Ascending aorta (tissue), 2 donors: ENCODE measurements around the gene NCAPD3. TPM values are rescaled to one million over a fixed set of nuclear protein-coding genes. Genes with fewer than 3 reads are reported as not detected.

ENCODE experiments used
- DNase-seq, 2 donors: peaks; one replicate each; pipeline ENCODE4 v3.0.0-alpha.2; 2019; ENCODE audit warnings: low spot score in 2 of 2
- H3K27ac ChIP-seq, 2 donors: fragments of 200-600 bp; sonication (generic); one replicate each; pipeline ENCODE4 v1.5.1; 2016 to 2017; ENCODE audit warnings: mild to moderate bottlenecking in 1 of 2
- H3K27me3 ChIP-seq: fragments of 200-600 bp; sonication (generic); one replicate; pipeline ENCODE4 v1.5.1; 2017
- H3K36me3 ChIP-seq, 2 donors: fragments of 200-600 bp; sonication (generic); one replicate each; pipeline ENCODE4 v1.5.1; 2016
- H3K4me1 ChIP-seq, 2 donors: fragments of 200-600 bp; sonication (generic); one replicate each; pipeline ENCODE4 v1.5.1; 2016 to 2017; ENCODE audit warnings: mild to moderate bottlenecking in 1 of 2
- H3K4me3 ChIP-seq, 2 donors: fragments of 200-600 bp; sonication (generic); one replicate each; pipeline ENCODE4 v1.5.1; 2016 to 2017; ENCODE audit warnings: mild to moderate bottlenecking in 1 of 2
- H3K9me3 ChIP-seq, 2 donors: fragments of 200-600 bp; sonication (generic); one replicate each; pipeline ENCODE4 v1.5.1; 2016
- intact Hi-C: fragments of 100-400 bp; cut with DNase I; formaldehyde crosslinking; loops from one replicate; pipeline ENCODE4 v1.15.1; 2023
- total RNA-seq: library from RNA; depleted of rRNA; stranded (reverse); fragments of >200 nt; gene quantifications from one replicate; pipeline ENCODE4 v1.1.0, GENCODE V29; 2016
- TF ChIP-seq, protein P1 (sequence below), 3 experiments: fragments of 200-600 bp in 2 of 3; fragments of 450-650 bp in 1 of 3; sonication (generic) in 2 of 3; IDR thresholded peaks; one replicate each; pipeline ENCODE4 v1.5.1; 2016 to 2019; ENCODE audit warnings: antibody characterized with exemption in 3 of 3, mild to moderate bottlenecking in 1 of 3, moderate library complexity in 1 of 3

Gene NCAPD3
- total RNA-seq, 1 donor from 2014 or later, result 4.8 TPM

DNA sequence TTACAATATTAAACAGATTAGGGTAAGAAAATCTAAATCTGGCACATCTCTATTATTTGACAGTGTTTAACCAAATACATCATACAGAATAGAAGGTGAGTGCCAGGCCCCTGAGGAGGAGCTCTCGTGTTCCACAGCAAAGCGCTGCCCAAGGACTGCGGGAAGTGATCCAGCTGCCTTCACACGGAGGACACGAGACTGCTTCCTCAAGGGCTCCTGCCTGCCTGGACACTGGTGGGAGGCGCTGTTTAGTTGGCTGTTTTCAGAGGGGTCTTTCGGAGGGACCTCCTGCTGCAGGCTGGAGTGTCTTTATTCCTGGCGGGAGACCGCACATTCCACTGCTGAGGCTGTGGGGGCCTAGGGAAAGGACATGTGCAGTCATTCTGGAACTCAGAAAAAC, 71.1 kb downstream of the NCAPD3 start:
- peaks cover 0 to 8% of the 10 kb centered on the region in 2 donors for H3K4me1 ChIP-seq
- intact Hi-C loops, result no loop called here
- H3K27me3 ChIP-seq, result no peaks in the 10 kb centered on the region
- H3K36me3 ChIP-seq, result peaks cover 54 to 61% of the 10 kb centered on the region in 2 donors
- no peak overlapping the region for H3K4me3 ChIP-seq
- DNase-seq, result no peak
- no peaks in the 10 kb centered on the region for H3K9me3 ChIP-seq
- TF ChIP-seq, protein P1, sequence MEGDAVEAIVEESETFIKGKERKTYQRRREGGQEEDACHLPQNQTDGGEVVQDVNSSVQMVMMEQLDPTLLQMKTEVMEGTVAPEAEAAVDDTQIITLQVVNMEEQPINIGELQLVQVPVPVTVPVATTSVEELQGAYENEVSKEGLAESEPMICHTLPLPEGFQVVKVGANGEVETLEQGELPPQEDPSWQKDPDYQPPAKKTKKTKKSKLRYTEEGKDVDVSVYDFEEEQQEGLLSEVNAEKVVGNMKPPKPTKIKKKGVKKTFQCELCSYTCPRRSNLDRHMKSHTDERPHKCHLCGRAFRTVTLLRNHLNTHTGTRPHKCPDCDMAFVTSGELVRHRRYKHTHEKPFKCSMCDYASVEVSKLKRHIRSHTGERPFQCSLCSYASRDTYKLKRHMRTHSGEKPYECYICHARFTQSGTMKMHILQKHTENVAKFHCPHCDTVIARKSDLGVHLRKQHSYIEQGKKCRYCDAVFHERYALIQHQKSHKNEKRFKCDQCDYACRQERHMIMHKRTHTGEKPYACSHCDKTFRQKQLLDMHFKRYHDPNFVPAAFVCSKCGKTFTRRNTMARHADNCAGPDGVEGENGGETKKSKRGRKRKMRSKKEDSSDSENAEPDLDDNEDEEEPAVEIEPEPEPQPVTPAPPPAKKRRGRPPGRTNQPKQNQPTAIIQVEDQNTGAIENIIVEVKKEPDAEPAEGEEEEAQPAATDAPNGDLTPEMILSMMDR (IDR thresholded peaks at IDR 0.05), result no peak
- no peak overlapping the region for H3K27ac ChIP-seq

DNA sequence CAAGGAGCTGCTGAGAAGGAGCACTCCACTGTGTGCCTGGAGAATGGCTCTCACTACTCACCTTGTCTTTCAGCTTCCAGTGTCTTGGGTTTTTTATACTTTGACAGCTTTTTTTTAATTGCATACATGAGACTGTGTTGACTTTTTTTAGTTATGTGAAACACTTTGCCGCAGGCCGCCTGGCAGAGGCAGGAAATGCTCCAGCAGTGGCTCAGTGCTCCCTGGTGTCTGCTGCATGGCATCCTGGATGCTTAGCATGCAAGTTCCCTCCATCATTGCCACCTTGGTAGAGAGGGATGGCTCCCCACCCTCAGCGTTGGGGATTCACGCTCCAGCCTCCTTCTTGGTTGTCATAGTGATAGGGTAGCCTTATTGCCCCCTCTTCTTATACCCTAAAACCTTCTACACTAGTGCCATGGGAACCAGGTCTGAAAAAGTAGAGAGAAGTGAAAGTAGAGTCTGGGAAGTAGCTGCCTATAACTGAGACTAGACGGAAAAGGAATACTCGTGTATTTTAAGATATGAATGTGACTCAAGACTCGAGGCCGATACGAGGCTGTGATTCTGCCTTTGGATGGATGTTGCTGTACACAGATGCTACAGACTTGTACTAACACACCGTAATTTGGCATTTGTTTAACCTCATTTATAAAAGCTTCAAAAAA, 72.6 kb downstream of the NCAPD3 start:
- Histone ChIP-seq H3K27ac (peak overlapping the region; percentile 31 to 51), H3K27me3 (no peaks in the 10 kb centered on the region), H3K36me3 (peaks cover 50 to 65% of the 10 kb centered on the region in 2 donors), H3K9me3 (no peaks in the 10 kb centered on the region), H3K4me1 (peaks cover 0 to 9% of the 10 kb centered on the region in 2 donors), H3K4me3 (no peak overlapping the region)
- intact Hi-C loops, result no loop called here
- DNase-seq, result no peak
- TF ChIP-seq, protein P1 (IDR thresholded peaks at IDR 0.05), result no peak

DNA sequence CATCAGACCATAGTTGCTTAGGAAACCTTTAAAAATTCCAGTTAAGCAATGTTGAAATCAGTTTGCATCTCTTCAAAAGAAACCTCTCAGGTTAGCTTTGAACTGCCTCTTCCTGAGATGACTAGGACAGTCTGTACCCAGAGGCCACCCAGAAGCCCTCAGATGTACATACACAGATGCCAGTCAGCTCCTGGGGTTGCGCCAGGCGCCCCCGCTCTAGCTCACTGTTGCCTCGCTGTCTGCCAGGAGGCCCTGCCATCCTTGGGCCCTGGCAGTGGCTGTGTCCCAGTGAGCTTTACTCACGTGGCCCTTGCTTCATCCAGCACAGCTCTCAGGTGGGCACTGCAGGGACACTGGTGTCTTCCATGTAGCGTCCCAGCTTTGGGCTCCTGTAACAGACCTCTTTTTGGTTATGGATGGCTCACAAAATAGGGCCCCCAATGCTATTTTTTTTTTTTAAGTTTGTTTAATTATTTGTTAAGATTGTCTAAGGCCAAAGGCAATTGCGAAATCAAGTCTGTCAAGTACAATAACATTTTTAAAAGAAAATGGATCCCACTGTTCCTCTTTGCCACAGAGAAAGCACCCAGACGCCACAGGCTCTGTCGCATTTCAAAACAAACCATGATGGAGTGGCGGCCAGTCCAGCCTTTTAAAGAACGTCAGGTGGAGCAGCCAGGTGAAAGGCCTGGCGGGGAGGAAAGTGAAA, 73.4 kb downstream of the NCAPD3 start:
- Histone ChIP-seq H3K27ac (peak overlapping the region; percentile 31 to 51), H3K9me3 (no peaks in the 10 kb centered on the region), H3K4me3 (no peak overlapping the region), H3K4me1 (peaks cover 0 to 9% of the 10 kb centered on the region in 2 donors), H3K27me3 (no peaks in the 10 kb centered on the region), H3K36me3 (peaks cover 57 to 69% of the 10 kb centered on the region in 2 donors)
- TF ChIP-seq, protein P1 (IDR thresholded peaks at IDR 0.05), result no peak
- intact Hi-C loops, result no loop called here
- DNase-seq, result no peak

DNA sequence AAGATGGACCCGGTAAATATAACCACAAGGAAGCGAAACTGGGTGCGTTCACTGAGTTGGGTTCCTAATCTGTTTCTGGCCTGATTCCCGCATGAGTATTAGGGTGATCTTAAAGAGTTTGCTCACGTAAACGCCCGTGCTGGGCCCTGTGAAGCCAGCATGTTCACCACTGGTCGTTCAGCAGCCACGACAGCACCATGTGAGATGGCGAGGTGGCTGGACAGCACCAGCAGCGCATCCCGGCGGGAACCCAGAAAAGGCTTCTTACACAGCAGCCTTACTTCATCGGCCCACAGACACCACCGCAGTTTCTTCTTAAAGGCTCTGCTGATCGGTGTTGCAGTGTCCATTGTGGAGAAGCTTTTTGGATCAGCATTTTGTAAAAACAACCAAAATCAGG, 74.4 kb downstream of the NCAPD3 start:
- intact Hi-C loops, result no loop called here

DNA sequence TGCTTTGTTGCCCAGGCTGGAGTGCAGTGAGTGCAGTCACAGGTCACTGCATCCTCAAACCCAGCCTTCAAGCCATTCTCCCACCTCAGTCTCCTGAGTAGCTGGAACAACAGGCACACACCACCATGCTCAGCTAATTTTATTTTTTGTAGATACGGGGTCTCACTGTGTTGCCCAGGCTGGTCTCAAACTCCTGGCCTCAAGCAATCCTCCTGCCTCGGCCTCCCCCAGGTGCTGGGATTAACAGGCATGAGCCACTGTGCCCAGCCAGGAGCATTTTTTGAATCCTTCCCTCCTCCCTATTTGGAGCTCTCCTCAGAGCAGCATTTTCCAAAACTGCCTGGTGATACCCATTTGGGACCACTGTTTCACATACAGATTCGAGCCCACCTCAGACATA, 77.2 kb downstream of the NCAPD3 start:
- intact Hi-C loops, result no loop called here
- H3K36me3 ChIP-seq, result peaks cover 34 to 52% of the 10 kb centered on the region in 2 donors
- H3K4me1 ChIP-seq, result peaks cover 0 to 9% of the 10 kb centered on the region in 2 donors
- peak overlapping the region in 1 of 2 donors; percentile 20 for H3K27ac ChIP-seq
- TF ChIP-seq, protein P1 (IDR thresholded peaks at IDR 0.05), result no peak
- H3K9me3 ChIP-seq, result no peaks in the 10 kb centered on the region
- DNase-seq, result no peak
- no peaks in the 10 kb centered on the region for H3K27me3 ChIP-seq
- no peak overlapping the region for H3K4me3 ChIP-seq

More for the DNA sequence above, 74.4 kb downstream of the NCAPD3 start:
- H3K4me1 ChIP-seq, result peaks cover 0 to 9% of the 10 kb centered on the region in 2 donors
- H3K27me3 ChIP-seq, result no peaks in the 10 kb centered on the region
- no peak overlapping the region for H3K4me3 ChIP-seq
- no peak overlapping the region for H3K27ac ChIP-seq
- H3K36me3 ChIP-seq, result peaks cover 55 to 69% of the 10 kb centered on the region in 2 donors
- no peak for DNase-seq
- H3K9me3 ChIP-seq, result no peaks in the 10 kb centered on the region
- TF ChIP-seq, protein P1 (IDR thresholded peaks at IDR 0.05), result no peak
